Left kidney (tissue), 2 donors: ENCODE results near the gene LPP. TPM values are rescaled to one million over a fixed set of nuclear protein-coding genes. Genes with fewer than 3 reads are reported as not detected.

Experiments
- DNase-seq: peaks from one replicate; pipeline ENCODE4 v3.0.0-alpha.2; 2013
- polyA plus RNA-seq: library from polyadenylated mRNA; unstranded; fragments of 120-200 nt; gene quantifications from one replicate; pipeline ENCODE4 v1.2.1, GENCODE V29; 2013; ENCODE audit not compliant: insufficient read length

LPP gene
- polyA plus RNA-seq, 1 donor: 32.9 TPM

DNA sequence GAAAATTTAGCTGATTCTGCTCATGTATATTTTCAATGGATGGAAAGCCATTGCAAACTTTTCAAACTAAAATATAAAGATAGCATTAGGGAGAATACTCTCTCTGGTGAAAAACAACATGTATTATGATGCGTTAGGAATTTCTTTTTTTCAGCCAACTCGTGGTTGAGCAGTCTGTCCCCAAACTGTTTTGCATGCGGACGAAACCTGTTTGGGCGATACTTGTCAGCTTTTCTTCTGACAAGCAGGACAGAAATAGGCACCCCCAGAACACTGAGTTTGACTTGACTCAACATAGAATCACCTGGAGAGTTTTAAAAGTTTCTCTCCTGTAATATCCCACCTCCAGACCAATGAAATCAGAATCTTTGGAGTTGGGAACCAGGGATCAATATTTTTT lies 600.3 kb downstream of the LPP start:
- DNase-seq: no peak

DNA sequence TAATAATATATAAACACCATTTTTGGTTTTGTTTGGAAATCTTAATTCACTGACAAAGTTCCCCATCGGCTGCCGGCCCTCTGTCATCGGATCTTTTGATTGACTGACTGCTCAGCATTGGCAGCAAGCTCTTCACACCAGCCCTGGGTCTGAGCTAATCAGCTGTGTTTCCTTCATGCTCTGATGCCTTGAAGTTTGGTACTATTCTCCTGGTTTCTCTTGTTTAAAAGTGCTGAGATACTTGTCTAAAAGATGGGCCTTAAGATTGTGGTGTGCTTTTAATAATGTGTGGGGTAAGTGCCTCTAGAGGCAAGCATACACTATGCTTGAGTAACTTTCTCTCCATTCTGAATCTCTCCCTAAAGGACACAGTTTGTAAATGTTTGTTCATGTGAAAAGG lies 602.3 kb downstream of the LPP start:
- DNase-seq: no peak

DNA sequence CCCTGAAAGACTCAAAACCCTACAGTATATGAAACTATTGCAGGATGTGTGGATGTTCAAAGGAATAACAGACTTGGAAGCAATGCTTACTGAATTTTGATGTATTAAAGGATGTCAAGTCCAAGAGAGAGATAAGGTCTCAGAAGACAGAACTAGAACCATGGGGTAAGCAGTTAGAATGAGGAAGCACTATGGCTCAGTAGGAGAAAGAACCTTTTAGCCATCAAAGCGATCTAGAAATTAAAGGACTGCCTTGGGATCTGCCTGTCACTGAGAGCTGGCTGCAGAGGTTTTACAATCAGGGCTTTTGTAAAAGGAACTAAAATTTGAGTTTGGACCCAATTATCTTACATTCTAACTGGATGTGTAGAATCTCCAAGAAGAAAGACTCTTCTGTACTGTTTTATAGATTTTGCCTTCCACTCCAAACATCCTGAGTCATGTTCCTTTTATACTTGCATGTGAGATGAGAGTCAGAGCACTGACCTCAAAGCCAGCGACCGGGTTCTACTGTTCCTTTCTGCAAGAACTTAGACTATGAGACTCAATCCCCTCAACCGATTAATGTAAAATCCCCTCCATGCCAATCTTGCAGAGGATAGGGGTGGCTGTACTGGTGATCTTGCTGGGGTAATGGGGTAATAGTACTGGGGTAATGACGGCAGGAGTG lies 605.5 kb downstream of the LPP start:
- no peak for DNase-seq

DNA sequence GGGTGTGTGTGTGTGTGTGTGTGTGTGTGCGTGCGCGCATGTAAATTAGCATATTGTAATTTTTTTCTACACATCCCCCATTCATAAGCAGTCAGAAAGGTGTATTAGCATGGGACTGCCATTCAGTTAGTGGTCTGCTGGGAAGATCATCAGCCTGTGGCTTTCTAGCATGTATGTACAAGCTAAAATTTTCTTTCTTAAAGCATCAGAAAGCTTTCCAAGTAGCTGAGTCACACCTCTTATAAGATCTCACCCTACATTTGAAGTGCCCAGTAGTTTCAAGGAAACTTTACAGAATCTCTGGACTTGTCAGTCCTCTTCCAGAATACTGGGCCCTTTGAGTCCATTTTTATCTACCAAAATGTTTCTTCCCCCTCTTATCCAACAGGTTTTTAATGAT lies 606.5 kb downstream of the LPP start:
- no peak for DNase-seq

DNA sequence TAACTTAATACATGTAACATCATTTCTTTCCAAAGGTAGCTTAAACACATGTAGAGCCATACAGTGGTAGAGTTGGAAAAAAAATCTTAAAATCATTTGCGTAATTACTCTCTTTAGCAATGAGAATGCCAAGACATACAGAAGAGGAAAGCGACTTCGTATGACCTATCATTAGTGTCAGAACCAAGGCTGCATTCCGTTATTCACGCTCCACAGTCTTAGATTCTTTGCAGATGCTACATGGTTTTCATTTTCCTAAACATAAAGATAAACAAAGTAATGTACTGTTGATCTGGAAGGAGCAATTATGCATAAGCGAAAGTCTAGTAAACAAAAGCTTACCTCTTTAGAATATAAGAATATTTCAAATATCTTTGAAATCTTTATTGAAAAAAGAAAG lies 607.5 kb downstream of the LPP start:
- DNase-seq: no peak

DNA sequence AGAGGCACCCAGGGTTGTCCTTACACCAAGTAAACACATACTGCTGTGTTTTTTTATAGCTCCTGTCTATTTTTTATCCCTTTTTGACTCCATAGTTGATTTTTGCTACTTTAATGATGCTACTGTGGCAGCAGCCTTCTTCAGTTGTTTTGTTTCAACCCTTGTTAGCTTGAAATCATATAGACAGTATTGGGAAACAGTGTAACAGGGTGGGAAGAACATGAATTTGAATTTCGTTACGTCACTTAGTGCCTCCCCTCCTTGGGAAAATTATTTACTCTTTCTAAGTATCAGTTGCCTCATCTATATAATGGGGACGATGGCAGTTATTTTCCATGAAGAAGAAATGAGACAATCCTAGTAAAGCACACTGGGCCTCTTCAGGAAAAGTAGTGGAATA lies 608.0 kb downstream of the LPP start:
- no peak for DNase-seq

DNA sequence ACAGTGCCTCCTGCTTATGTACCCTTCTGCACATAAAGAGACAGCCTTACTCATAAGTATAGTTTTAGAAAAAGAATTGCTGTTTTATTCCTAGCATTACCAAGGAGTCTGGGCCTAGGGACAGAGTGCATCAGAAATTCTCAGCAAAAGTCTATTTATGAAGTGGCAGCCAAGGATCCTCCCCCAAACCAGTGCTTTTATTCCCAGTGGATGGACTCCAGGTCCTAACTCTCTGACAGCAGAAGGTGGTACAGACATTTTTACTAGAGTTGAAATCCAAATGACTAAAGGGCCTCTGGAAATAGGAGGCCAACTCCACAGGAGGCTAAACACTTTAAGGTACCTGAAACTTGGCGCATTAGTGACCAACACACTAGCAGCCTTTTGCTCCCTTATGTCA lies 610.7 kb downstream of the LPP start:
- no peak for DNase-seq

DNA sequence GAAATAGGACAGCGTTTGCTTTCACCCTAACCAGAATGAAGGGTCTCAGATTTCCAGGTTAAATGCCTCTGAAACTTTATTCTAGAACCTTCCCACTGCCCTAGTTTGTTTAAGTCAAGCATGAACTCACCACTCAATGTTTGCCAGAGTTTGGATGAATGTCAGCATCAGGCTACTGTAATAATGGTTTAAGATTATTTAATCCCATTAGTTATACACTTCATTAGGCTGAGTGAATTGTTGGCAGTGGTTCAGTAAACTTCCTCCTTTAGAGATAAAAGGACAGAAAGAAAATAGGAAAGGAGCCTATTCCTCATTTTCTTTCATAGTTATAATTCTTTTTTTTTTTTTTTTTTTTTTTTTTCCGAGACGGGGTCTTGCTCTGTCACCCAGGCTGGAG lies 615.9 kb downstream of the LPP start:
- DNase-seq: no peak

DNA sequence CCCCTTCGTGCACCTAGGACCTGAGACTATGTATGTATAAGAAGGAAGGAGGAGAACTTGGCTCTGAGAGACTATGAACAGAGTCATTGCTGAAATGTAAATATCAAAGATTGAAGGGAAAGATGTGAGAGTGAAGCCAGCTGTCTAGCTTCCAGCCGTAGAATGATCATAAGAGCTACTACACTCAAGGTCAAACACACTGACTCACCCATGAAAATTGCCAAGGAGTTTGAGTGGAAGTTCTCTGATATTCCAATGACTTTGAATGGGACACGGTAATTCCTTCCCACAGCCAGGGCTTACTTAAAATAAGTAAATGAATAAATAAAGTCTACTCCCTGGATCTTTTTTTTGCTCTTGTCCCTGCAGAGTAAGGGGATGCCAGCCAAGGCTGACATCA lies 618.9 kb downstream of the LPP start:
- DNase-seq: no peak

DNA sequence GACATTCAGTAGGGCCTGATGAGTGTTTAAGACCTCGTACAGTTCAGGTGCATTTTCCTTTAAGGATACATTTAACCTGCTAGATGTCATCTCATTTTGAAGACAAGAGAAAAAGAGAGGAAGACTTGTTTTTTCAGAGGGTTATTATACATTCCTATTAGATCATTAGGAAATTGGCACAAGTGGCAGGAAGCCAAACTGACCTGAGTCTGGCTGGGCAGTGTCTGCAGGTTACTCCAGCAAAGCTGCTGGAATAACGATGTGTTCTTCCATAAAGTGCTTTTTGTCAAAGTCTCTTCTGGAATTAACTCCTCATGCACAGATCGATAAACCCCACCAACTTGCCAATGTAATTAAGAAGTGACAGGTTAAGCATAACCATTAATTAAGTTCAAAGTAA lies 621.5 kb downstream of the LPP start:
- DNase-seq: no peak

DNA sequence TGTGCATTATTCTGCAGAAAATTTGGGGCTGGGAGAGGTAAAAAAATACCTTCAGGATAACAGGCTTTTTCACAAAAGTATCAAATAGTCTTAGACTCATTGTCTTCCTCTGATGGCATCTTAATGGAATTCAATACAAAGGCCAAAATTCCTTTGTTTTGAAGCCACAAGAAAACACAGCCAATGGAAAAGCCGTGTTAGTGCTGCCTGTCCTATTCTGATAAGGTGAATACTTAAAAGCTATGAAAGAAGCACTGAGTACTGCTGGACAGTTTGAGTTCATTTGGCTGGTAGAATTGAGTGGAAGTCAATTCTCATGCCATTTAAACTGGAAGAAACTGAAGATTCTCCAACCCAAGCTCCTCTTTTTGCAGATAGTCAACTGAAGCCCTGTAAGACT lies 622.5 kb downstream of the LPP start:
- DNase-seq: no peak

DNA sequence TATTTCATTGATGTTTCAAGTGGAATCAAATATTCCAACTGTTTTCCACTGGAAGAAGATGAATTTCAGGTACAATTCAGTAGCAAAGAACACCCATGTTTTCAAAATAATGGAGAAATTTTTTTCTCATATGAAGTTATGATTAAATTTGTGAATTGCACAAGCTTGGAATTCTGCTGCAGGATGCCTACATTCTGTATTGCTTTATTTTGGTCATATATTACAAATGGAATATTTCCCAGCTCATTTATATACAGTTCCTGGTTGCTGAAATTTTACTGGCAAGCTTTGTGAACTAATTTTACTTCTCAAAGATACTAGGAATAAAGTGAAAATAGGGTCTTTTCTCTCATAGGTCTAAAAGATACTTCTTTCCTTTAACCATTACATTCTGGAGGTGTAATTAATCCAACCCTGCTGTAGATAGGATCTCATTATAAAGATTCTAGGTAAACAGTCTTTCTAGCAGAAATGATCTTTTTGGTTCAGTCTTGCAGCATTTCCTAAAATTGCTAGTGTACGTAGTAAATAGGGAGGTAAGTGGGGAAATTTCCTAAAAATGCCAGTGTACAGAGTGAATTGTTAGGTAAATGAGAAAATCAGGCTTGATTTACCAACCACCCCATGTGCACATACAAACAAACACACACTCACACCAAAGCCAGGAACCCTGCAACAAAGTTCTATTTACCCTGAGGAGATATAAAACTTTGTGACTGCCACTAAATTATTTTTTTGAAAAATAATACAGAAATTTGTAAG lies 624.3 kb downstream of the LPP start:
- DNase-seq: no peak

DNA sequence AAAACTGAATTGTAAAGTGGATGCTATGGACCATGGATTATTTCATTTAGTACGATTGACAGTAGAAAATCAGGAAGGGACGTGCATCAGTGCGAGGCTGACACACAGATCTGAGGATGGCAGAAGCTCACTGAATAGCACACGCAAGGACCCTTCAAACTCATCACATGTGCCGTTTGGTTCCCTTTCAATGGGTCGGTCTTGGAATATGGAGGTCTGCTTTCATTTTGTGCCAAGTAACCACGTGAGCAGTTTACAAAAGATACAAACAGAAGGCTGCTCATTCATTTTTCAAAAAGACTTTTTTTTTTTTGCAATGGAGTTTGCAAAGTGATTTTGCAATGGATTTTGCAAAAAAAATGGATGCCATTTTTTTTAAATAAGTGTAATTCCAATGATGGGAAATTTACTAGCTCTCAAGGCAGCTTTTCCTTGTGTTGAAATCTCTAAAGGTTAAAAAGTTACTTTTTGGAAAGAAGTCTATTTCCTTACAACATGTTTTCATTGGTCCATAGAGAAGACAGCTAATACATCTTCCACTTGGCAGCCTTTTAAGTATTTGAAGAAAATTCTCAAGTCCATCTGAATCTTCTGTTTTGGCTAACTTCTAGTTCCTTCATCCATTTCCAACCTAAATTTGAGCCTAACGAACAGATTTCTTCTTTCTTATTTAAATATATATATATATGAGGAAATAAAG lies 625.5 kb downstream of the LPP start:
- no peak for DNase-seq

DNA sequence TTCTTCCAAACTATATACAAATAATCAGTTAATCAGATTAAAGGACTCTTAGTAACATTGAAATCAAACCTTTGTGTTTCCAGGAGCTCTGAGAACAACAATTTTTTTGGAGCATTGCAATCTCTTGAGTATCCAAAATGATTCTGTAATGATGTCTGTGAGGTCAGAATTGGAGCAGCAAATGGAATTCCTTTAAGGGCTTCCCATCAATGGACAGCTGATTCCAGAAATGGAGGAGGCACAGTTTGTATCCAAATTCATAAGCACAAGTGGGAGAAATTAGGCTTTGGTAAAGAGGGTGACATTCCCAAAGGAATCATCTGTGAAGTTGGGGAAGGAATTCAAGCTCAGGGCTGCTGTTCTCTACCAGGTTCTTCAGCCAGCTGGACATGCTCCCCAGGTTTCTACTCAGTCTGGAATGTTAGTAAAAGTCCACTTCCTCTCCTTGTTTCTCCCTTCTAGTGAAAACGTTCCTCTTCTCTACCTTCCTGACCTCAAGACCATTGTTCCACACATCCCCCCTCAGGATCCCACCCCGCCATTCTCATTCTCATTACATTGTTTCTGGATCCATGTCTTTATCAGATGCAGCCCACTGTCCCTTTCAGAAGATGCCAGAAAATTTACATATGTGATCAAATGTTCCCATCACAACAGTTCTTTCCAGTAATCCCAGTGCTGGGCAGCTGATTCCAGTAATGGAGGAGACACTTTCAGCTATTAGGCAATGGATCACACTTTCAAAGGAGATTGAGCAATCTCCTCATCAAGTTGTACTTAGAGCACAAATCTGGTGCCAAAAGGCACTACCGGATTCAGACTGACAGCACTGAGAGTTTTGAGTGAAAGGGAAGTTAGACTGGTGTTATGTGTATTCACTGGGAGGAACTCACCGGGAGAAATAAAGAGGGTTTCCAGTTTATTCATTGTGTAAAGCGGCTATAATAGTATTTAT lies 626.5 kb downstream of the LPP start:
- DNase-seq: no peak

DNA sequence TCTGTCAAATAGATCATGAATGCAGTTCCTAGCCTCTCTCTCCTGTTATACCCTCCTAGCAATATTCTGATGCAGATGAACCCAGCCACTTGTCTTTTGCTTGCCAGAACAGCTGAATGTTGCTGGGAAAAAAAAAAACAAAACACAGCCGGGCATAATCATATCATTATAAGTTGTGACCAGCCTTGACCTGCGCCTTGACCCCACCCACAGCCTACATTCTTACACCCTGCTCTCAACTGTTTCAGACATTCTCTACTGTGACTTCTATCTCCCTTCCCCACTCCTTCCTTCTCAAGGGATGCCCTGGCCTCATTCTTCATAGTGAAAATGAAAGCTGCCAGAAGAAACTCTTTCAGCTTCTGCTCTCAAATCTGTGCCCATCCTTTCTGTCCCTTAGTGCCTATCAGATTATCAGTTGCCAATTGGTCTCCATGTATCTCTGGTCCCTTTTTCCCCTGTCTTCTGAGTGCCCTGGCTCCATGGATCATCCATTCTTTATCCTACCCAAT lies 628.7 kb downstream of the LPP start:
- no peak for DNase-seq

DNA sequence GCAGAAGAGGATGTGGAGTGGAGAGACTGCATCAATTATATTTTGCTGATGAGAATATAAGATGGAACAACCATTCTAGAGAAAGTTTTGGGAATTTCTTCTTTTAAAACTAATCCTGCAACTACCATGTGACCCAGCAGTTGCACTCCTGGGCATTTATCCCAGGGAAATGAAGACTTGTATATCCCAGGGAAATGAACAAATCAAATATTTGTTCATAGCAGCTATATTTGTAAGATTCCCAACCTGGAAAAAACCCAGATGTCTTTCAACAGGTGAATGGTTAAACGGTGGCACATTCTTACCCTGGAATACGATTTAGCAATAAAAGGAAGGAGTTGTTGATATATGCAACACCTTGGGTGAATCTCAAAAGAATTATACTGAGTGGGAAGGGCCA lies 632.5 kb downstream of the LPP start:
- DNase-seq: no peak

DNA sequence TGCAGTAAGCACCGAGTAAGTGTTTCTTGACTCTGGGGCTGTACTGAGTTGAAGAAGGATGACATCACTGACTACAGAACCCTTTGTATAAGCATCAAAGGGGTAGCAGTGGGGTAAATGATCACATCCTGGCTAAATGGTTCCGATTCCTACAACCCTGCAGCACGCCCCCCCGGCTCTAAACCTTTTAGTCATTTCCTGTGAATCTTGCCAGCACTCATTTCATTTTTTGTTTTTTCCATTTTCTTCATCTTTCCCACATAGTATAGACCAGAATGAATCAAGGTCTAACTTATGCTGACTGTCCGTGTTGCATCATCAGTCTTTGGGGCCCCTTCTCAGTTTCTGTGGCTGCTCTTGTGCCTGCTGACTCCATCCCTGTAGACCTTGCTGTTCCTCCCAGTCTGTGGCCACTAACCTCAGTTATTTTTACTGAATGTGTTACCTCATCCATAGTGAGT lies 634.7 kb downstream of the LPP start:
- DNase-seq: no peak

DNA sequence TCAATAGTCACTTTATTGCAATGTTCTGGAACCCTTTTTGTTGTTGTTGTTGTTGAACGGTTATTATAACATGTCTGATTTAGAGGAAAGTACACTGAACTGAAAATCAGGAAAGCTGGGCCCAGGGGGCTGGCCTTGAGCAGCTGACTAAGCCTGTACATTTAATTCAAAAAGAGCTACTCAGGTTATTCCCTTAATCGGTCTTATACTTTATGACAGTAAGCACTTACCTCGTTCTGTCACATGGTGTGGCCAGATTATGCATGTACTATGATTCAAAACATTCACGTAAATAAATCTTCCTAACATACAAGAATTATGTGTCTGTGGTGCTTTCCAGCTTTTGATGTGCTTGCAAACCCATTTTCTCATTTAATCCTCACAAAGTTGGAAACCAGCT lies 635.3 kb downstream of the LPP start:
- DNase-seq: no peak

DNA sequence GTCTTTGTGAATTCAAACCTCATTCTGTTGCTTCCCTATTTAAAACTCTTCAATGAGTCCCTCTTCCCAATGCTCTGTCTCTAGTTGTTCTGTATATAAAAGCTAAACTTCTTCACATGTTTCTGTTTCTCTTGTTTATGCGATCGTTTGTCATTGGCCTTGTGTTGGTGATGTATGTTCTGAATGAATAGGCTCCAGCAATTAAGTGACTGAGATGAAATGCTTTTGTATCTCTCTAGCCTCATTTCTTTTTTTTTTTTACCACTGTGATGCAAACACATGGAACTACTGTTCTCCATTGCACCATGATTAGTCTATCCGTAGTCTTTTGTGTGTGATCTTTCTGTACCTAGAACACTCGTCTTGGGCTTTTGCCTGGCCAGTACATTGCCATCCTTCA lies 637.4 kb downstream of the LPP start:
- no peak for DNase-seq

DNA sequence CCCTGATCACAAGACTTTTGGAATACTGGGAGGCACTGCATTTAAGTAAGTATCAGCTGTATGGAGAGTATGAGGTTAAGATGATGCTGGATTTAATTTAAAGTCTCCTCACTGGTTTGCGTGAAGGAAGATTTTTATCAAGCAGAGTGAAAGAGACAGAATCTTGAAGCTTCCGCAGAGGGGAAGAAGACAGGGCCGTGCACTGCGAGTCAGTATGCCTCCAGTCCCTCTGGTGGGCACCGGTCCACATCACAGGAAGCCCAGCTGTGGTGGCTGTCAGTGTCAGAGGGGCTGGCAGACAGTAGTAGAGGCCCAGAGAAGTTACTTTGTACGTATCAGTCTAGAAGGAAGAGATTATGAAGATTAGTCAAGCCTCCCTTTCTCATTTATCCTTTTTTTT lies 638.8 kb downstream of the LPP start:
- no peak for DNase-seq

DNA sequence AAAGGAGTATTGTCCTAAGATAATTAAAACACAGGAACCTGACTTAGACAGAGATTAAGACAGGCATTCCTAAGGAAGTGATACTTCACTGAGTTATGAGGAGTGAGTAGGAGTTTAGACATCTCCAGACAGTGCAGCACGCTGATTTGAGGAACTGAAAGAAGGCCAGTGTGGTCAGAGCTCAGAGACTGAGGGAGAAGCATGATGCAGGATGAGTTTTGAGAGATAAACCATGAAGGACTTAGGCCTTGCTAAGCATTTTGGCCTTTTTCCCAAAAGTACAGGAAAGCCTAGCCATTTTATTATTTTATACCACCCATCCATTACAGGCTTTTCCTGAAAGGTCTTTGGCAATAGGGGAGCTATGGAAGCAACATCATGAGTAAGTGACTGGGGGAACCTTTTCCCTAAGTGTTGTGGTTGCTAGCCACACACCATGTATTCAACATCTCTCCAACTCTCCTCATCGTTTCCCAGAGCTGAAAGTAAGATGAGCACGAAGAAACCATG lies 642.2 kb downstream of the LPP start:
- no peak for DNase-seq

DNA sequence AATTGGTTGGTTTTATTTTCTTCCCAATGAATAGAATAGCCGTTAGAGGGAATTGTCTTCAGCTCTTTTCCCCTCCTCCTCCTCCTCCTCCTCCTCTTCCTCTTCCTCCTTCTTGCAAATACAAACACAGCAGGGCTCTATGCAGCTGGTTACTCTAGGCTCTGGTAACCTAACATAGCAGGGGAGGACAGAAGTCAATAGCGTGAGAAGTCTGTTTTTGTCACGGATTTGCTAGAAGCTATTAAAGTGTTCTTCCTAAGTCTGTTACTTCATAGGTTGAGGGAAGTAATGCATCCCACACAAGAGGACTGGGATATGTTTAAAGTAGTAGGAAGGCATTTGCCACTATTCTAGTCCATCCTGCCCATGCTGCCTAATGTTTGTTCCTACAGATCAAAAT lies 643.1 kb downstream of the LPP start:
- no peak for DNase-seq
